Activated naive CD4-positive, alpha-beta T cell treated with anti-CD3 and anti-CD28 coated beads, Interleukin-2, amount 50 U/mL, for 24 hours (primary cell): ENCODE results near the gene PDXK.

Source experiments
- H3K27ac Mint-ChIP-seq: one replicate; pipeline ENCODE4 v1.8.0; 2021; ENCODE audit warnings: mild to moderate bottlenecking, mixed read lengths
- H3K27me3 Mint-ChIP-seq: one replicate; pipeline ENCODE4 v1.8.0; 2021; ENCODE audit warnings: mixed read lengths
- H3K36me3 Mint-ChIP-seq: one replicate; pipeline ENCODE4 v1.8.0; 2021; ENCODE audit warnings: mixed read lengths
- H3K4me1 Mint-ChIP-seq: one replicate; pipeline ENCODE4 v1.8.0; 2021; ENCODE audit warnings: mixed read lengths
- H3K4me3 Mint-ChIP-seq: one replicate; pipeline ENCODE4 v1.8.0; 2021; ENCODE audit warnings: mild to moderate bottlenecking, mixed read lengths
- H3K9me3 Mint-ChIP-seq: one replicate; pipeline ENCODE4 v1.8.0; 2021; ENCODE audit warnings: mixed read lengths

Gene PDXK

GRCh38 chr21:43760391-43760958 lies 41.5 kb downstream of the PDXK start:
- no peak overlapping the region for H3K4me3 Mint-ChIP-seq
- H3K27ac Mint-ChIP-seq = no peak overlapping the region
- H3K4me1 Mint-ChIP-seq = no peaks in the 10 kb centered on the region
- H3K27me3 Mint-ChIP-seq = no peaks in the 10 kb centered on the region
- no peaks in the 10 kb centered on the region for H3K9me3 Mint-ChIP-seq
- H3K36me3 Mint-ChIP-seq = no peaks in the 10 kb centered on the region

GRCh38 chr21:43761886-43762285 lies 43.0 kb downstream of the PDXK start:
- Mint-ChIP-seq H3K27me3 (no peaks in the 10 kb centered on the region), H3K4me3 (no peak overlapping the region), H3K27ac (no peak overlapping the region), H3K9me3 (no peaks in the 10 kb centered on the region), H3K4me1 (no peaks in the 10 kb centered on the region), H3K36me3 (no peaks in the 10 kb centered on the region)

GRCh38 chr21:43762303-43763128 lies 43.6 kb downstream of the PDXK start:
- H3K27ac Mint-ChIP-seq = no peak overlapping the region
- no peak overlapping the region for H3K4me3 Mint-ChIP-seq
- H3K4me1 Mint-ChIP-seq = no peaks in the 10 kb centered on the region
- H3K27me3 Mint-ChIP-seq = no peaks in the 10 kb centered on the region
- H3K36me3 Mint-ChIP-seq = no peaks in the 10 kb centered on the region
- H3K9me3 Mint-ChIP-seq = no peaks in the 10 kb centered on the region

- no peak overlapping the region for H3K27ac Mint-ChIP-seq
- no peaks in the 10 kb centered on the region for H3K27me3 Mint-ChIP-seq
- H3K9me3 Mint-ChIP-seq = no peaks in the 10 kb centered on the region
- no peaks in the 10 kb centered on the region for H3K36me3 Mint-ChIP-seq
- H3K4me1 Mint-ChIP-seq = no peaks in the 10 kb centered on the region
- no peak overlapping the region for H3K4me3 Mint-ChIP-seq
These were observed 45.1 kb downstream of the PDXK start for GRCh38 chr21:43763901-43764523.

- H3K27me3 Mint-ChIP-seq = no peaks in the 10 kb centered on the region
- H3K4me3 Mint-ChIP-seq = no peak overlapping the region
- H3K4me1 Mint-ChIP-seq = no peaks in the 10 kb centered on the region
- no peaks in the 10 kb centered on the region for H3K9me3 Mint-ChIP-seq
- no peak overlapping the region for H3K27ac Mint-ChIP-seq
- H3K36me3 Mint-ChIP-seq = no peaks in the 10 kb centered on the region
These were observed 45.9 kb downstream of the PDXK start for GRCh38 chr21:43764576-43765495.

- Mint-ChIP-seq H3K4me3 (no peak overlapping the region), H3K27ac (no peak overlapping the region), H3K4me1 (peaks cover 5% of the 10 kb centered on the region), H3K36me3 (peaks cover 3% of the 10 kb centered on the region), H3K27me3 (no peaks in the 10 kb centered on the region), H3K9me3 (no peaks in the 10 kb centered on the region)
These were observed 48.0 kb downstream of the PDXK start for GRCh38 chr21:43766734-43767497.

- Mint-ChIP-seq H3K27me3 (no peaks in the 10 kb centered on the region), H3K36me3 (peaks cover 3% of the 10 kb centered on the region), H3K4me3 (no peak overlapping the region), H3K27ac (no peak overlapping the region), H3K9me3 (no peaks in the 10 kb centered on the region), H3K4me1 (peaks cover 5% of the 10 kb centered on the region)
These were observed 48.6 kb downstream of the PDXK start for GRCh38 chr21:43767498-43767983.

GRCh38 chr21:43767984-43768867 lies 49.3 kb downstream of the PDXK start:
- Mint-ChIP-seq H3K4me3 (no peak overlapping the region), H3K27me3 (no peaks in the 10 kb centered on the region), H3K27ac (no peak overlapping the region), H3K36me3 (peaks cover 3% of the 10 kb centered on the region), H3K9me3 (no peaks in the 10 kb centered on the region), H3K4me1 (peaks cover 5% of the 10 kb centered on the region)

- Mint-ChIP-seq H3K27ac (no peak overlapping the region), H3K9me3 (no peaks in the 10 kb centered on the region), H3K4me3 (no peak overlapping the region), H3K4me1 (peaks cover 5% of the 10 kb centered on the region), H3K27me3 (no peaks in the 10 kb centered on the region), H3K36me3 (peaks cover 3% of the 10 kb centered on the region)
These were observed 49.9 kb downstream of the PDXK start for GRCh38 chr21:43768868-43769167.

- Mint-ChIP-seq H3K27me3 (no peaks in the 10 kb centered on the region), H3K4me1 (peaks cover 6% of the 10 kb centered on the region), H3K27ac (no peak overlapping the region), H3K9me3 (no peaks in the 10 kb centered on the region), H3K4me3 (no peak overlapping the region), H3K36me3 (peaks cover 3% of the 10 kb centered on the region)
These were observed 50.5 kb downstream of the PDXK start for GRCh38 chr21:43769325-43769958.

GRCh38 chr21:43770066-43770655 lies 51.2 kb downstream of the PDXK start:
- Mint-ChIP-seq H3K4me1 (peaks cover 13% of the 10 kb centered on the region), H3K27me3 (no peaks in the 10 kb centered on the region)

GRCh38 chr21:43771199-43771675 lies 52.3 kb downstream of the PDXK start:
- H3K9me3 Mint-ChIP-seq = no peaks in the 10 kb centered on the region
- peaks cover 3% of the 10 kb centered on the region for H3K36me3 Mint-ChIP-seq
- no peaks in the 10 kb centered on the region for H3K27me3 Mint-ChIP-seq
- H3K27ac Mint-ChIP-seq = no peak overlapping the region
- peaks cover 18% of the 10 kb centered on the region for H3K4me1 Mint-ChIP-seq
- H3K4me3 Mint-ChIP-seq = no peak overlapping the region

More at GRCh38 chr21:43770066-43770655, 51.2 kb downstream of the PDXK start:
- H3K36me3 Mint-ChIP-seq = peaks cover 3% of the 10 kb centered on the region
- H3K27ac Mint-ChIP-seq = no peak overlapping the region
- H3K9me3 Mint-ChIP-seq = no peaks in the 10 kb centered on the region
- no peak overlapping the region for H3K4me3 Mint-ChIP-seq

- Mint-ChIP-seq H3K9me3 (no peaks in the 10 kb centered on the region), H3K27ac (no peak overlapping the region), H3K4me1 (peaks cover 18% of the 10 kb centered on the region), H3K36me3 (peaks cover 3% of the 10 kb centered on the region), H3K27me3 (no peaks in the 10 kb centered on the region), H3K4me3 (no peak overlapping the region)
These were observed 52.9 kb downstream of the PDXK start for GRCh38 chr21:43771698-43772424.
